SH-SY5Y (cell line): ENCODE results near the gene CDC5L.

Experiments used
- GATA2 ChIP-seq: IDR thresholded peaks from 2 replicates; pipeline ENCODE4 v1.6.1; 2011; ENCODE audit warnings: mild to moderate bottlenecking, low read depth, low read length
- GATA3 ChIP-seq: IDR thresholded peaks from 2 replicates; pipeline ENCODE4 v1.6.1; 2011; ENCODE audit warnings: low read depth, mild to moderate bottlenecking, low read length, moderate library complexity

- TF ChIP-seq GATA3 (no peak), GATA2 (no peak)
Observed at GRCh38 chr6:44432726-44433125, 45.2 kb downstream of the CDC5L start.
